ENCODE measurements around the gene AADAC. TPM values are rescaled to one million over a fixed set of nuclear protein-coding genes. Genes with fewer than 3 reads are reported as not detected.
"Not testable (repeated sequence)": the region's sequence is repeated elsewhere in the genome, so short reads cannot be mapped to it uniquely, and the experiment has no call there.

The AADAC gene, protein sequence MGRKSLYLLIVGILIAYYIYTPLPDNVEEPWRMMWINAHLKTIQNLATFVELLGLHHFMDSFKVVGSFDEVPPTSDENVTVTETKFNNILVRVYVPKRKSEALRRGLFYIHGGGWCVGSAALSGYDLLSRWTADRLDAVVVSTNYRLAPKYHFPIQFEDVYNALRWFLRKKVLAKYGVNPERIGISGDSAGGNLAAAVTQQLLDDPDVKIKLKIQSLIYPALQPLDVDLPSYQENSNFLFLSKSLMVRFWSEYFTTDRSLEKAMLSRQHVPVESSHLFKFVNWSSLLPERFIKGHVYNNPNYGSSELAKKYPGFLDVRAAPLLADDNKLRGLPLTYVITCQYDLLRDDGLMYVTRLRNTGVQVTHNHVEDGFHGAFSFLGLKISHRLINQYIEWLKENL
- total RNA-seq (not detected), total RNA-seq (0 to 0.08 (median 0) reads per million in 172 experiments)
- not detected for polyA plus RNA-seq (2013, experiment 1 of 2)
- not detected for polyA plus RNA-seq (2013, experiment 2 of 2)

DNA sequence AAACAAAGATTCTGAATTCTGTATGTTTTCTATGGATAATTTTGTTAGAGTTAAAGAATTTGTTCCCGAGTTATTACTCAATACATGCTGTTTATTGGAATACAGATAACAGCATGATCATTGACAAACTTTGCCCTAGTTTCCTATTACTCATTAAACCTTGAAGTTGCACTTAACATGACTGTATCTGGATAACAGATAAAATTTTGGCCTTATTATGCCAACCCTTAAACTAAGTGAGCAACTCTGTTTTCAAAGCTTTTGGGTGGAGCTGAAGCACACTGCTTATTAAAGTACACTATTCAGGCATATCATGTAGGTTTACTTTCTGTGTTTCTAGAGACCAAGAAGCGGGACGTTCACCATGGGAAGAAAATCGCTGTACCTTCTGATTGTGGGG lies at the start of gene AADAC:
Gene AADAC, plus strand, starts transcription at position 318 of the 400 bp plus-strand sequence. Its CDS starts 47 bp downstream, at position 365.
- no peaks in the 10 kb centered on the region for H3K36me3 ChIP-seq (ENCODE audit: insufficient read depth, low read length)
- no peak within 1 kb of the TSS for H3K27ac ChIP-seq (ENCODE audit: low read depth in 1 of 2, low read length in 2 of 2)
- H3K9me3 ChIP-seq (ENCODE audit: control insufficient read depth in 1 of 2, insufficient read depth in 1 of 2, low read length in 2 of 2), result peaks cover 0 to 5% of the 10 kb centered on the region in 2 experiments
- DNase-seq (no peak), ATAC-seq (ENCODE audit: poor library complexity) (no peak)
- H3K36me3 Mint-ChIP-seq (ENCODE audit: low read depth), result no peaks in the 10 kb centered on the region
- no peak within 1 kb of the TSS for H3K4me3 Mint-ChIP-seq
- peaks cover under 1% of the 10 kb centered on the region for H3K9me3 Mint-ChIP-seq
- ChIA-PET CTCF (no interaction called here), POLR2A (no interaction called here)
- peaks cover 0 to 2% of the 10 kb centered on the region in 2 experiments for H3K27me3 ChIP-seq (ENCODE audit: control insufficient read depth in 1 of 2, insufficient read depth in 2 of 2, low read length in 2 of 2)
- no peaks in the 10 kb centered on the region for H3K4me1 Mint-ChIP-seq (ENCODE audit: low read depth)
- no peak within 1 kb of the TSS for H3K4me3 ChIP-seq (ENCODE audit: low read length)
- intact Hi-C loops (cut with DNase I, micrococcal nuclease), result no loop called here
- TF ChIP-seq, protein P1, sequence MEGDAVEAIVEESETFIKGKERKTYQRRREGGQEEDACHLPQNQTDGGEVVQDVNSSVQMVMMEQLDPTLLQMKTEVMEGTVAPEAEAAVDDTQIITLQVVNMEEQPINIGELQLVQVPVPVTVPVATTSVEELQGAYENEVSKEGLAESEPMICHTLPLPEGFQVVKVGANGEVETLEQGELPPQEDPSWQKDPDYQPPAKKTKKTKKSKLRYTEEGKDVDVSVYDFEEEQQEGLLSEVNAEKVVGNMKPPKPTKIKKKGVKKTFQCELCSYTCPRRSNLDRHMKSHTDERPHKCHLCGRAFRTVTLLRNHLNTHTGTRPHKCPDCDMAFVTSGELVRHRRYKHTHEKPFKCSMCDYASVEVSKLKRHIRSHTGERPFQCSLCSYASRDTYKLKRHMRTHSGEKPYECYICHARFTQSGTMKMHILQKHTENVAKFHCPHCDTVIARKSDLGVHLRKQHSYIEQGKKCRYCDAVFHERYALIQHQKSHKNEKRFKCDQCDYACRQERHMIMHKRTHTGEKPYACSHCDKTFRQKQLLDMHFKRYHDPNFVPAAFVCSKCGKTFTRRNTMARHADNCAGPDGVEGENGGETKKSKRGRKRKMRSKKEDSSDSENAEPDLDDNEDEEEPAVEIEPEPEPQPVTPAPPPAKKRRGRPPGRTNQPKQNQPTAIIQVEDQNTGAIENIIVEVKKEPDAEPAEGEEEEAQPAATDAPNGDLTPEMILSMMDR (IDR thresholded peaks at IDR 0.05), result no peak
- no peaks in the 10 kb centered on the region for H3K4me1 ChIP-seq (ENCODE audit: insufficient read depth, low read length)
- H3K27ac Mint-ChIP-seq, result no peak within 1 kb of the TSS
- peaks cover 9% of the 10 kb centered on the region for H3K27me3 Mint-ChIP-seq

DNA sequence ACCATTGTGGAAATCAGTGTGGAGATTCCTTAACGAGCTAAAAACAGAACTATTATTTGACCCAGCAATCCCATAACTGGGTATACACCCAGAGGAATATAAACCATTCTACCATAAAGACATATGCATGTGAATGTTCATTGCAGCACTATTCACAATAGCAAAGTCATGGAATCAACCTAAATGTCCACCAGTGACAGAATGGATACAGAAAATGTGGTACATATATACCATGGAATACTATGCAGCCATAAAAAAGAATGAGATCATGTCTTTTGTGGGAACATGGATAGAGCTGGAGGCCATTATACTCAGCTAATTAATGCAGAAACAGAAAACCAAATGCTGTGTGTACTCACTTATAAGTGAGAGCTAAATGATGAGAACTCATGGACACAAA lies 49.2 kb upstream of the AADAC start:
- H3K36me3 Mint-ChIP-seq (ENCODE audit: low read depth); H3K27me3 Mint-ChIP-seq; POLR2A ChIA-PET: not testable (repeated sequence)

DNA sequence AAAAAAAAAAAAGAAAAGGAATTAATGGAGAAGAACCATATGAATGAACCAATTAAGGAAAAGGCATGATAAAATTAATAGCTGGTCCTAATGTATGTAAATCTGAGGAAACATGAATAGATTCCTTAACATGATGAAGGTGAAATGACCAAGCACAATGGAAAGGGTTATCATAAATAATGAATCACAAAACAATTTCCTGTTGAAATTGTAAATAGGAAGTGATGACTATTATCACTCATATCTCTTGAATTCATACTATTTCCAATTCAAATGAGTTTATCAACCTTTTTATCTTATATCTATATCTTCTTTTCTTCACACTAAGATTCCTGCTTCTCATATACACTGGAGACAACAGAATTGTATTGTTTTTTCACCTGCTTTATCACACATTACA lies 48.2 kb upstream of the AADAC start:
- no peak for ATAC-seq (ENCODE audit: poor library complexity)
- CTCF ChIA-PET, result no interaction called here
- DNase-seq, result no peak

More for the DNA sequence above, 49.2 kb upstream of the AADAC start:
- intact Hi-C loops (cut with DNase I, micrococcal nuclease); H3K4me1 ChIP-seq (ENCODE audit: insufficient read depth, low read length); H3K27ac ChIP-seq (ENCODE audit: low read depth in 1 of 2, low read length in 2 of 2); H3K27ac Mint-ChIP-seq; H3K9me3 ChIP-seq (ENCODE audit: control insufficient read depth in 1 of 2, insufficient read depth in 1 of 2, low read length in 2 of 2); H3K9me3 Mint-ChIP-seq; H3K4me3 ChIP-seq (ENCODE audit: low read length); H3K4me1 Mint-ChIP-seq (ENCODE audit: low read depth); H3K36me3 ChIP-seq (ENCODE audit: insufficient read depth, low read length); H3K27me3 ChIP-seq (ENCODE audit: control insufficient read depth in 1 of 2, insufficient read depth in 2 of 2, low read length in 2 of 2); ATAC-seq (ENCODE audit: poor library complexity); CTCF ChIA-PET; DNase-seq; H3K4me3 Mint-ChIP-seq: not testable (repeated sequence)

More for the DNA sequence above, 48.2 kb upstream of the AADAC start:
- POLR2A ChIA-PET, result no interaction called here
- Histone ChIP-seq H3K27ac (ENCODE audit: low read depth in 1 of 2, low read length in 2 of 2) (no peak overlapping the region), H3K4me3 (ENCODE audit: low read length) (no peak overlapping the region), H3K36me3 (ENCODE audit: insufficient read depth, low read length) (no peaks in the 10 kb centered on the region), H3K27me3 (ENCODE audit: control insufficient read depth in 1 of 2, insufficient read depth in 2 of 2, low read length in 2 of 2) (no peaks in the 10 kb centered on the region), H3K9me3 (ENCODE audit: control insufficient read depth in 1 of 2, insufficient read depth in 1 of 2, low read length in 2 of 2) (no peaks in the 10 kb centered on the region), H3K4me1 (ENCODE audit: insufficient read depth, low read length) (no peaks in the 10 kb centered on the region)
- Mint-ChIP-seq H3K27me3 (no peaks in the 10 kb centered on the region), H3K9me3 (no peaks in the 10 kb centered on the region), H3K4me1 (ENCODE audit: low read depth) (no peaks in the 10 kb centered on the region), H3K36me3 (ENCODE audit: low read depth) (no peaks in the 10 kb centered on the region), H3K27ac (no peak overlapping the region), H3K4me3 (no peak overlapping the region)
- TF ChIP-seq, protein P1 (IDR thresholded peaks at IDR 0.05), result no peak
- intact Hi-C loops (cut with DNase I, micrococcal nuclease), result no loop called here
